Stimulated activated CD4-positive, alpha-beta T cell treated with anti-CD3 and anti-CD28 coated beads, Interleukin-4, amount 100 ng/mL, for 24 hours (primary cell): Measurements from ENCODE around the gene CACNA1C.

Experiments used
- DNase-seq: peaks from one replicate; pipeline ENCODE4 v3.0.0-alpha.2; 2020

The CACNA1C gene

DNA sequence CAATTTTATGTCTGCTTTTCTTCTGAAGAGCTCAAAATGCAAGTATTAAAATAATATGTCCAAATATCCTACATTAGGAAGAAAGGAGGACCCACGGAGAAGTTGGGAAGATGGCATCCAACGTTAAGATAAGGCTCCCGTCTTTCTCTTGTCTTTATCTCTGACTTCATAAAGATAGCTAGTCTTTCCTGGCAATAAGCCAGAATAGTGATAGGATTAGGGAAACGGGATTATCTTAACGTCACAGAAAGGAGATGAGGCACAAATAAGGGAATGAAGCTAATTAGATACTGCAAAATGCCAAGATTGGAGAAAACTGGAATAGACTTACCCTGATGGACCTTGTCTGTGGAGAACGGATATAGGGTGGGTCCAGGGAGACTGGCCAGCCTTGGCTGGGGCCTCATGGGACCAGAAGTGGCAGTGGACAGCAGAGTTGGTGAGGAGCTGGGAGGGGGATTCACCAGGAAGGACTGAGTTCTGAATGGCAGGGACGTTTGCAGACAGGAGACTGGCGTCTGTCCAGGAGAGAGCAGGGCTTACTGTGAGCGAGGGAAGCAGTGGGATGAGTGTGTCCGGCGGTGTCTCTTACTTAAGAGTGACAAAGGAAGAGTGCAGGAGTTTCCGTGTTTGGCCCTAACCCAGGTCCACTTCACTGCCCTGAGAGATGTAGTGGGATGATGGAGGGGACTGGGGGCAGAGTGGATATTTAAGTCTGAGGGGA lies 119.9 kb downstream of the CACNA1C start:
- no peak for DNase-seq

DNA sequence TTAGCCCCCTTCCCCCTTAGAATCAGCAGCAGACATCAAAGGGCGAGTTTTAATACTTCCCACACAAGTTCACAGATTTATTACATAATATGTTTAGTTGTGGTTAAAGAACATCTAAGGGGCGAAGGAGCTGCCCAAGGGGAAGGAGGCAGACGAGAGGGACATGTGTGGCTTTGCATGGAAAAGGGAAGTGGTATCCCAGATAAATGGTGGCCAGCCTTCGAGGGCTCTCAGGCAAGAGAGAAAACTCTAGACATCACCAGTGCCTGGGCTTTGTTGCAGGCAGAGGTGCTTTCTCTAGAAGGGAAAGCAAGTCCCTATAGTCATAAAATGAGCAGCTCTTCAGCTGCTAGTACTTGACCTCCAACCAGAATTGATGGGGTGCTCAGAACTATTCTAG lies 121.2 kb downstream of the CACNA1C start:
- no peak for DNase-seq

GRCh38 chr12:2177003-2177402 lies 124.2 kb downstream of the CACNA1C start:
- DNase-seq = no peak

DNA sequence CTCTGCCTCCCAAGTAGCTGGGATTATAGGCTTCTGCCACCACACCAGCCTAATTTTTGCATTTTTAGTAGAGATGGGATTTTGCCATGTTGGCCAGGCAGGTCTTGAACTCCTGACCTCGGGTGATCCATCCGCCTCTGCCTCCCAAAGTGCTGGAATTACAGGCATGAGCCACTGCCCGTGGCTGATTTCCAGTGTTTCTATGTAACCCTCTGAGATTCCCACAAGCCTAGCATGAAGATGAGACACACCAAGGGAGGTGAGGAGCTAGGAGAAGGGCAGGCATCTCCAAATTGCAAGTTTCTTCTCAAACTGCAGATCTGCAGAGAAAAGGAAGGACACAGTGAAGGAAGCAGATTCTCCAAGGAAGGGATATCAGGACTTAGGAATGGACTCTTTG lies 125.0 kb downstream of the CACNA1C start:
- DNase-seq = no peak

DNA sequence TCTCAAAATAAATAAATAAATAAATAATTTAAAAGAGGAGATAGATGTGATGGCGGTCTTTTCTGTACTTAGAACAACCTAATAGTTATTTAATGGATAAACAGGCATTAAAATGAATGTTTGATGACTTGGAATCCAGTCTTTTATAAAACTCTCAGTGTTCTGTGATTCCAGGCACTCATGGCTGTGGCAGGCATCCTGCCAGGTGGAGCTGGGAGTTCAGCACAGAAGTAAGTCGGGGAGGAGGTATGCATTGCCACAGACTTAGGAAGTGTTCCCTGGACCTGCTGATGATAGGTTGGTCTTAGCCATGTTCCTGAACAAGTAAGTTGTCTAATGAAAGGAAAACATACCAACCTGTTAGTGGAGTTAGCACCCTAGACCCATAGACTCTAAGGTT lies 126.3 kb downstream of the CACNA1C start:
- no peak for DNase-seq

DNA sequence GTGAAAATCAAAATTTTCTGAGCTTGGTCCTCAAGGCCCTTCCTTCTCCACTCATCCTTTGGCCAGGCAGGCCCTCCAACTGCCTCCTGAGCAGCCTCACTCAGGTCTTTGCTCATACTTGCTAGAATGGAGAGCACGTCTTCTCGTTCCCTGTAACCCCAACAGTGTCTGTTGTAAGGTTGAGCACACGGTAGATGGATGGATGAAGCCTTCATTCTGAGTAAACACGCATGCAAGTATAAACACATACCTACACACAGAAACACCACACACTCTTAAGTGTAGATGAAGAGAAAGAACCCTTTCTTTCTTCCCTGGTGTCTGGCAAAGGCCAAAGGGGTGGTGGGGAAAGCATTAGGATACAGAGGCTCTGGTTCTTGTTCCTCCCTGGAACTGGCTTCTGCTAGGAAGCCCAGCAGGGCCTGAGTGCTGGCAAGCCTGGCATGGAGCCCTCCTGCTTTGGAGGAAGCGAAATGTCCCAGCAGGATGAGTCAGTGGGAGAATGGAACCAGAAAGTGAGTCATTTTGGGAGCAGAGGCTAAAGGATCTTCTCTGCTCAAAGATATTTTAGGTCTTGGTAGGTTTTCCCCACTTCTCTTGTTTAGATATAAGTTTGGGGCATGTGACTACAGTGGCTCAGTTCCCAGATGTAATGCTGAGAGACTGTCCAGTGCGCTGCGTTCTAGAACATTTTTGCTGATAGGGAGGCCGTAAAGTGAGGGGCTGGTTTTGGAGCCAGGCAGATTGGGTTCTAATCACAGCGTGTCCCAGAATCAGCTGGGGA lies 127.4 kb downstream of the CACNA1C start:
- DNase-seq = no peak

DNA sequence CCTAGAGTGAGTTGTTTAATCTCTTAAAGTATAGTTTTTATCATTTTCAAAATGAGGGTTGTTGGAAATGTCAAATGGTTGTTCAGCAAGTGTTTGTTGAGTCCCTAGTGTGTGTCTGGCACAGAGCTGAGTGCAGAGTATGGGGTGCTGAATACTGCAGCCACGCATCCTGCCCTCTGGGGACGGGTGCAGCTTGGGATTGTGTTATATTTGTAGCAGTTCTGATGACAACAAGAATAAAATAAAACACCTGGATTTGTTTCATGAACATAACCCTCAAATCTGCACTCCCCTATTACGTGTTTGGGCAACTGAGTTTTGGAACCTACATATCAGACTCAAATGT lies 127.9 kb downstream of the CACNA1C start:
- DNase-seq = no peak

DNA sequence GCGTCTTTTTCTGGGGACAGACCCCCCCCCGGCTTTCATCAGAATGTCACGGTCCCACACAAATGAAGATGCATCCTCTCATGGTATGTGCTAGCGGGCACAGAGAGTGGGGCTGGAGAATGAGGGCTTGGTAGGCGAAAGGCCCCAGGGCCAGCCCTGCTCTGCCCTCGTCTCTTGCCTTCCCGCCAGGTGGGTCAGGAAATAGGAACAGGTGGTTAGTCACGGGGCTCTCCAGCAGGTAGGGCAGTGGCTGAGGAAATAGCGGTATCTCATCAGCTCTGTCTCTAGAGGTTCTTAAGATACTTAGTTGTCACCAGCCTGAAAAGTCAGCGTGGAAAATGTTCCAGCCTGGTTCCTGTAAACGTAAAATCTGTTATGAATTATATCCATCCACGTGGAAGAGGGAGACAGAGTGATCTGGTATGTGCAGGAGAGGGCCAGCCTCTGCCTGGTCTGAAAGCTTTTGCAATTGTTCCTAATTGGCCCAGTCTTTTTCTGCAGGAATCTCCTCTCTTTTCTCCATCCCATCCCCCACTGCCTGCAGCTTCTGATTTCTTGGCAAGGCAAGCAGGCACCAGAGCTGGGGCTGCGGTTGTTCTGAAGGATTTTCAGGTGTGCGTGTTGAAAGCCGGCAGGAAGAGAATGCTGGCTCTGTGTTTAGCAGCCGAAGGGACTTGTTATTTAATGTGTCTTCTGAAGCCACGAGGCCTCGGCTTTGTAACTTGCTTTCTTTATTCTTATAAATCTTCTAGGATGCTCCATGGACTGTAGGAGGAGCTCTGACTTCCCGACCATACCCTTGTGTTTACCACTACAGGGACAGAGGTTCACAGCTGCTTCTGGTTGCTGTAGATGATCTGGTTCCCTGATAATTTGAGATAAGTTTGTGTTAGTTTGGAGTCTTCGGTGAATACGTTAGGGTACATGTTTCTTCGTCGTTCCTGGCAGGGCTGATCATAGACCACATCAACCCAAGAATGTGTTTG lies 131.1 kb downstream of the CACNA1C start:
- no peak for DNase-seq

DNA sequence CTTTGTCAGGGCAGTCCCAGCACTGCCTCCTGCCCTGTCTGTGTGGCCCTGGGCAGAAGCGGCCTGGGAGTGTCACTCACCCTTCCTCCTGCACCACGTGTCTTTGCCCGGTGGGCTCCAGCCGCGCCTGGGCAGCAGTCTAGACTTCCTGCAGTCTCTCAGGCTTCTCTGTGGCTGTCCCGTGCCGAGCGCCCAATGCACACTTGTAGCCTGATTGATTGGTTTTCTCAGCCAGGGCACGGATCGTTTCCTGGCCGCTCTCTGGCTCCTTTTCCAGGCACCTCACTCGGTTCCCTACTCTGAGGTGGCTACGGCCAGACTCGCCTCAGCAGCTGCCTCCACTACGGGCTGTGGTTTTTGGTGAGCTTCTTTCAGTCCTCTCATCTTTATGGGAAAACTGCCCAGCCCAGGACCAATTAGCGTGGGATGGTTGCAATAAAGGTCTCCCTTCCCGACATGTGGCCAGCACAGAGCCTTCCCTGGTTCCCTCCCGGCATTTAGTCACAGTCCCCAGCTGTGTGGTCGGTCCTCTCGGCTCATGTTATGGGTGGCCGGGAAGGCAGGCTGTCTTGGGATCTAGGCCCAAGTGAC lies 133.1 kb downstream of the CACNA1C start:
- DNase-seq = no peak

DNA sequence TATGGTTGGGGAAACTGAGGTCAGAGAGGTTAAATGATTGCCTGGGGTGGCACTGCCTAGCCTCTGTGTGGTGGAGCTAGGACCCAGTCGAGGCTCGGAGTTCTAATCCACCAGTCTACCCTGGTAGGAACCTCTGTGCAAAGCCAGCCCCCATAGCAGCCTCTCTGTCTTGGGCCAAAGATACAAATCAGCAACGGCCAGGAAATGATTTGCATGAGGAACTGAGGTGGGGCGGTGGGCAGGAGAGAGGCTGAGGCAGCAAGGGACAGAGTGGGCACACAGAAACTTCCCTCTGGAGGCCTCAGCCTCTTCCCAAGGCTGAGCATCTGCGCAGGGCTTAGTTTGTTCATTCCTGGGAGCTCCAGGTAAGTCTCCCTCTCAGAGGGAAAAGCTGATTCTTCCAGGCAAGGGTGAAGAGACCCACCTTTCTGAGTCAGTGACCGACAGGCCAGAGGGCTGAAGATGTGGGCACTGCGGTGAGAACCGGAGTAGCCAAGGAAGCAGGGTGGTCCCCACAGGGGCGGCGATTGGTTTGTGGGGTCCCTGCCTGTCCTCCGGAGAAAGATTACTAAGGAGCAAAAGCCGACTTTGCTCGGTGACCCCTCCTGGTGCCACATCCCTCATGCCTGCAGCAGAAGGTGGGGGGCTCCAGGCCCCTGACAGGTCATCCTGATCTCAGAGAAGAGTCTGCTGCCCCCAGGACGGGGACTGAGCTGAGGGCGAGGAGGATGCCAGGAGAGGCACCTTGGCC lies 134.6 kb downstream of the CACNA1C start:
- no peak for DNase-seq

GRCh38 chr12:2190085-2190484 lies 137.3 kb downstream of the CACNA1C start:
- DNase-seq = no peak

DNA sequence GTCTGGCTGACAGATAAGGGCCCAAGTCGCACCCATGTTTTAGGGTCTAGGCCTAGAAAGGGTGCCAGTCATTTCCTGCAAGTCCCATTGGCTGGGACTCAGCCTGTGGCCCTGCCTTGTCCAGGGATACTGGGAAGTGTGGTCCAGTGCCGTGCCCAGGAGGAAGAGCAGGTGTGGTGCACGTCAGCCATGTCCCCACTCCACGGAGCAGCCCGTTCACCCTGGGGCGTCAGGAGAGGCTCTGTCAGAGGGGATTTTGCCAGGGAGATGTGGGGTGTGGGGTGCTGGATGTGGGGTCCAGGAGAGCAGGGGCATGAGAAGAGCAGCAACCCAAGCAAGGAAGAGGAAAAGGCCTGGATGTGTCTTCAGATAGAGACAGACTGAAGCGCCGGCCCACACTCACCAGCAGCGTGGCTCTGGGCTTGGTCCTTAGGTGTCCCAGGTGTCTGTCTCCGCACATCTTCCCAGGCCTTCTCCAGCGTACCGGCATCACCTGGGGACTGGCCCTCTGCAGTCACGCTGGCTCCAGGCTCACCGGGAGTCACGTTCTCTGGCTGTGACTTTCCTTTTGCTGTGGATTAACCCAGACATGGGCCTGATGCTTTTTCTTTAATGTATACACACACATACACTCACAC lies 138.2 kb downstream of the CACNA1C start:
- DNase-seq = no peak

GRCh38 chr12:2191534-2192153 lies 138.9 kb downstream of the CACNA1C start:
- no peak for DNase-seq

GRCh38 chr12:2192231-2192630 lies 139.4 kb downstream of the CACNA1C start:
- no peak for DNase-seq

GRCh38 chr12:2194060-2194459 lies 141.3 kb downstream of the CACNA1C start:
- DNase-seq = no peak

GRCh38 chr12:2194571-2194970 lies 141.8 kb downstream of the CACNA1C start:
- no peak for DNase-seq

DNA sequence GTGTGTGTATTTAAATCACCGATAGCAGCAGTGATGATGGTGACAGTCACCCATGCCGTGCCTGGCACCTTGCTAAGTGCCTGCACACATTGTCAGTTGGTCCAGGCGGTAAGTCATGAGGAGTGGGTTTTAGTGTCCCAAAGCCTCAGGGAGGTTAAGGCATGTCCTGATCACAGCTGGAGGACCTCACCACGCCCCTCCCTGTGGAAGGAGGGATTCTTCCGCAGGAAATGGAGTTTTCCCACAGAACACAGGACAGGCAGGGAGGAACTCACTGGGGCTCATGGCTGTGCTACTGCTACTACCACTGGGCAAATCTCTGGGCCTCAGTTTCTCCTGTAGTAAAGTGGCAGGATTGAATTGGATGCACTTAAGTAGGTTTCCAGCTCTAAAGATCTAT lies 142.3 kb downstream of the CACNA1C start:
- DNase-seq = no peak

GRCh38 chr12:2198005-2198501 lies 145.3 kb downstream of the CACNA1C start:
- DNase-seq = no peak

- DNase-seq = no peak
These were observed 145.8 kb downstream of the CACNA1C start for GRCh38 chr12:2198542-2198941.

DNA sequence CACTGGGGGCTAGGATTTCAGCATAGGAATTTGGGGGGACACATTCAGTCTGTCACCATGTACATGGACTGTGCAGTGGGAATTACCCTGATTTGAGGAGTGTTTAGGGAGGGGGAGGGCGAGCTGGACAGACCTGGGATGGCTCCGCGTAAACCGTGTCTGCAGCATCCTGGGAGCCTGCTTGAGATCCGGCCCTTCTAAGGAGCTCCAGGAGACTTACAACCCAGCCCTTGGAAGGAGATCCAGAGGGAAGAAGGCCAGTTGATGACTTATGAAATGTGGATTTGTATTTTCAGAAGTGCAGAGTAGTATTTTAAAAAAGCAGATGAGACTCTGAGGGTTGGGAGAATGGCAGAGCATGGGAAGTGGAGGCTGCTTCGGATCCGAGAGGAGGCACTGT lies 153.2 kb downstream of the CACNA1C start:
- DNase-seq = no peak
